Activated T-helper 2 cell treated with anti-CD3 and anti-CD28 coated beads, Interferon-gamma antibody, Interleukin-2, Interleukin-4, amounts not matched to agents 10 μg/mL and 5 μg/mL and 100 μg/mL, durations not matched to agents 14 hours and 24 hours and 36 hours (primary cell): ENCODE measurements around the gene NFATC1. TPM values are rescaled to one million over a fixed set of nuclear protein-coding genes. Genes with fewer than 3 reads are reported as not detected.

Source experiments
- DNase-seq: peaks from one replicate; pipeline ENCODE4 v3.0.0; 2021; ENCODE audit warnings: low spot score
- H3K27ac Mint-ChIP-seq: one replicate; pipeline ENCODE4 v1.8.0; 2021; ENCODE audit warnings: mixed read lengths
- H3K27me3 Mint-ChIP-seq: one replicate; pipeline ENCODE4 v1.8.0; 2021; ENCODE audit warnings: low read depth, mixed read lengths
- H3K36me3 Mint-ChIP-seq: one replicate; pipeline ENCODE4 v1.8.0; 2021; ENCODE audit warnings: low read depth, mixed read lengths
- H3K4me1 Mint-ChIP-seq: one replicate; pipeline ENCODE4 v1.8.0; 2021; ENCODE audit warnings: low read depth, mixed read lengths
- H3K4me3 Mint-ChIP-seq: one replicate; pipeline ENCODE4 v1.8.0; 2021; ENCODE audit warnings: low read depth, mild to moderate bottlenecking, moderate library complexity, mixed read lengths
- H3K9me3 Mint-ChIP-seq: one replicate; pipeline ENCODE4 v1.8.0; 2021; ENCODE audit warnings: mixed read lengths
- intact Hi-C: fragments of 100-400 bp; cut with micrococcal nuclease; formaldehyde crosslinking; loops from one replicate; pipeline ENCODE4 v1.15.1; 2023
- total RNA-seq: library from RNA; stranded (reverse); gene quantifications from 2 replicates; pipeline ENCODE4 v1.2.3, GENCODE V29; 2022

NFATC1 gene
- total RNA-seq, result 95.0 and 99.9 TPM in 2 replicates

GRCh38 chr18:79395761-79396404 is at the start of gene NFATC1:
NFATC1 (plus strand) TSS chr18:79395930; CDS start chr18:79396225, 295 bp downstream.
- Mint-ChIP-seq H3K9me3 (no peaks in the 10 kb centered on the region), H3K4me3 (peak within 1 kb of the TSS; percentile 83), H3K27ac (peak within 1 kb of the TSS; percentile 86), H3K36me3 (peaks cover 26% of the 10 kb centered on the region), H3K4me1 (peaks cover 15% of the 10 kb centered on the region), H3K27me3 (peaks cover 18% of the 10 kb centered on the region)
- peak; percentile 63 for DNase-seq
- intact Hi-C loops, result loop anchor here (1.0 to 5.0 kb wide), 5 partner anchors 46 to 636 kb away; partner anchors contain the start of genes ATP9B, CTDP1 and RBFA

DNA sequence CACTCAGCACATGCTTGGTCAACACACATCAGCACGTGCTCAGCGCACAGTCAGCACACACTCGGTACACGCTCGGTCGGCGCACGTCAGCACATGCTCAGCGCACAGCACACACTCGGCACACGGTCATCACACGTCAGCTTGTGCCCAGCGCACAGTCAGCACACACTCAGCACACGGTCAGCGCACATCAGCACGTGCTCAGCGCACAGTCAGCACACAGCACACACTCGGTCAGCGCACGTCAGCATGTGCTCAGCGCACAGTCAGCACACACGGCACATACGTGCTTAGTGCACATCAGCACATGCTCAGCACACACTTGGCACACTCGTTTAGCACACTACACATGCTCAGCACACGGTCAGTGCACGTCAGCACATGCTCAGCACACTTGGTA is 49.7 kb upstream of the NFATC1 start:
- H3K36me3 Mint-ChIP-seq, result peaks cover 24% of the 10 kb centered on the region
- no peak overlapping the region for H3K4me3 Mint-ChIP-seq
- no peaks in the 10 kb centered on the region for H3K27me3 Mint-ChIP-seq
- no peak overlapping the region for H3K27ac Mint-ChIP-seq
- no peaks in the 10 kb centered on the region for H3K4me1 Mint-ChIP-seq
- intact Hi-C loops, result no loop called here
- no peak for DNase-seq
- no peaks in the 10 kb centered on the region for H3K9me3 Mint-ChIP-seq

GRCh38 chr18:79348066-79348465 is 47.7 kb upstream of the NFATC1 start:
- Mint-ChIP-seq H3K4me1 (no peaks in the 10 kb centered on the region), H3K9me3 (no peaks in the 10 kb centered on the region), H3K27ac (no peak overlapping the region), H3K36me3 (peaks cover 24% of the 10 kb centered on the region), H3K4me3 (no peak overlapping the region), H3K27me3 (no peaks in the 10 kb centered on the region)
- no peak for DNase-seq
- intact Hi-C loops, result no loop called here

DNA sequence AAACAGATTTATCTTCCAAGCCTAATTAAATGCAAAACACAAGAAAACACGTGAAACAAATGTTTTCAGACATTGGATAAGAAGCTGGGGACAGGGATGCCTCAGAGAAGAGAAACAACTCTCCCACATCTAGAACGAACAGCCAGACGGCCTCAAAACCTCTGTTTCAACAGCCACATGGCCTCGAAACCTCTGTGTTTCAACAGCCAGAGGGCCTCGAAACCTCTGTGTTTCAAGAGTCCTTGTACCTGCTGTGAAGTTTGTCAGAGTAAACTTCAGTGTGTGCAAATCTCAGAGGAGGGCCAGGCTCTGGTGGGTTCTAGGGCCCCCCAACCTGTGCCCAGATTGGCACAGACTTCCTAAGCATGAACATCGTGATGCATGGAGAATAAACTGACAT is 43.3 kb upstream of the NFATC1 start:
- Mint-ChIP-seq H3K4me1 (no peaks in the 10 kb centered on the region), H3K9me3 (no peaks in the 10 kb centered on the region), H3K27me3 (no peaks in the 10 kb centered on the region), H3K27ac (no peak overlapping the region), H3K4me3 (no peak overlapping the region), H3K36me3 (peaks cover under 1% of the 10 kb centered on the region)
- intact Hi-C loops, result no loop called here
- no peak for DNase-seq

DNA sequence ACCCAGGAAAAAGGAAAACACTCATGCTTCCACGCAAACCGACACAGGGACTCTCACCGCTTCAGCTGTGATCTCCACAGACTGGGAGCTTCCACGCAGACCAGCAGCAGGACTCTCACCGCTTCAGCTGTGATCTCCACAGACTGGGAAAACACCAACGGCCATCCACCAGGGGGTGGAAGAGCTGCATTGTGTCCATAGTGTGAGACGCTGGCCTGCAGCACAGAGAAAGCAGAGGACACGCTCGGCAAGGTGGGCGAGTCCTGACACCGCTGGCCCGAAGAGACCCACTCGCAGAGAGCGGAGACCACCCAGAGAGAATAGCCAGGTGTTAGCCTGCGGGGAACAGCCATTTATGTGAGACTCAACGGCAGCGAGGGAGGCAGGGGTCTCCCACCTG is 42.5 kb upstream of the NFATC1 start:
- Mint-ChIP-seq H3K27me3 (no peaks in the 10 kb centered on the region), H3K4me1 (no peaks in the 10 kb centered on the region), H3K9me3 (no peaks in the 10 kb centered on the region), H3K27ac (no peak overlapping the region), H3K4me3 (no peak overlapping the region), H3K36me3 (no peaks in the 10 kb centered on the region)
- no peak for DNase-seq
- intact Hi-C loops, result no loop called here

DNA sequence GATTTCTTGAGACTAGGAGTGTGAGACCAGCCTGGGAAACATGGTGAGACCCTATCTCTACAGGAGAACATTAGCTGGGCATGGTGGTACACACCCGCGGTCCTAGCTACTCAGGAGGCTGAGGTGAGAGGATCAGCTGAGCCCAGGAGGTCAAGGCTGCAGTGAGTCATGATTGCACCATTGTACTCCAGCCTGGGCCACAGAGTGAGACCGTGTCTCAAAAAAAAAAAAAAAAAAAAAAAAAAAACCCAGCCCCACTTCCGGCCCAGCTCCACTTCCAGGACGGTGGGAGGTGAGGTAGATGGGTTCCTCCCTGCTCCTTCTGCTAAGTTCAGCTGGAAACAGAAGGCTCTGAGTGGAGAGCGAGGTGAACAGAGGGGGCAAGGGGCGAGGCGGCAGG is 41.4 kb upstream of the NFATC1 start:
- H3K27ac Mint-ChIP-seq, result no peak overlapping the region
- no peaks in the 10 kb centered on the region for H3K4me1 Mint-ChIP-seq
- H3K4me3 Mint-ChIP-seq, result no peak overlapping the region
- no peak for DNase-seq
- peaks cover 2% of the 10 kb centered on the region for H3K36me3 Mint-ChIP-seq
- no peaks in the 10 kb centered on the region for H3K9me3 Mint-ChIP-seq
- intact Hi-C loops, result no loop called here
- H3K27me3 Mint-ChIP-seq, result no peaks in the 10 kb centered on the region

DNA sequence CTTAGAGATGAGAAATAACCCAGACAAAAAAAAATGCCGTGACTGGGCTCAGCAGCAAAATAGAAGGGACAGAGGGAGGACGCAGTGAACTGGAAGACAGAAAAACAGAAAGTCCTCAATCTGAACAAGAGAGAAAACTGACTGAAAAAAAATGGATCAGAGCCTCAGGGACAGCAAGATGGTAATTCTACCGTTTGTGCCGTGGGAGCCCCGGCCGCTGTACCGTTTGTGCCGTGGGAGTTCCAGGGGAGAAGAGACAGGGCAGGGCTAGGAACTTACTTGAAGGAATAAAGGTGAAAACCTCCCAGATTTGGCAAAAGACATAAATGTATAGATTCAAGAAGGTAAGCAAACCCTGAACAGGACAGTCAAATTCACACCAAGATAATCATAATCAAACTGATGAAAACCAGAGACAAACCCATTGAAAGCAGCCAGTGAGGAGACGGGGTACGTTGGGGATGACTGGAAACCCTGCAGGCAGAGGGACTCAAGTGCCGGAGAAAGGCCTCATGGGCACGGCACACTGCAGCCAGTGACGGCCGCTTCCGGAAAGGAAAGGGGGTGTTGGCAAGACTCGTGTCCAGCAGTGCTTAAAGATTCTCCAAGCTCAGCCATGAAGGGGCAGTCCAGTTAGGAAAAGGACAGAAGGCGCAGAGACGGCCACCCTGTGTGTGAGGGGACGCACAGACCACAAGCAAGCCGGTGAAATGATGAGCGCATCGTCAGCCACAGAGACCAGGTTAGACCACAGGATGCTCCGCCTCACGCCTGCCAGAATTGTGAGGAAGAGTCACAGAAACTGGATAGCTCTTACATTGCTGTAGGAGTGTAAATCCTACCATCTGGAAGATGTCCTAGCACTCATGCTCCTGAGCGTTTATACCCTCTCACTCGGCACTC is 40.0 kb upstream of the NFATC1 start:
- Mint-ChIP-seq H3K9me3 (no peaks in the 10 kb centered on the region), H3K4me3 (no peak overlapping the region), H3K27me3 (no peaks in the 10 kb centered on the region), H3K27ac (no peak overlapping the region), H3K36me3 (peaks cover 7% of the 10 kb centered on the region), H3K4me1 (no peaks in the 10 kb centered on the region)
- intact Hi-C loops, result no loop called here
- DNase-seq, result no peak

DNA sequence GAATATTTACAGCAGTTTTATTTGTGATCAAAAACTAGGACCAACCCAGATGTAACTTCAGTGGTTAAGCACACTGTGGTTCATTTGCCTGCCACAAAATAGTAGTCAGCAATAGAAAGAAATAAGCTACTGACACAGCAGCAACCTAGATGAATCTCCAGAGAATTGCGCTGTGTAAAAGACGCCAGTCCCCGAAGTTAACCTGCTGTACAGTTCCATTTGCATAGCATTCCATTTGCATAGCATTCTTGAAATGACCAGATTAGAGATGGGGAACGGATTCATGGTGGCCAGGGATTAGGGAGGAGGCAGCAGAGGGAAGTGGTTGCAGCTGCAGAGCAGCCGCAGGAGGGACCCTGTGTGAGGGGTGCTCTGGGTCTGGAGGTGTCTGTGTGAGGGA is 39.3 kb upstream of the NFATC1 start:
- no peaks in the 10 kb centered on the region for H3K4me1 Mint-ChIP-seq
- H3K27ac Mint-ChIP-seq, result no peak overlapping the region
- H3K4me3 Mint-ChIP-seq, result no peak overlapping the region
- intact Hi-C loops, result no loop called here
- H3K9me3 Mint-ChIP-seq, result no peaks in the 10 kb centered on the region
- peaks cover 7% of the 10 kb centered on the region for H3K36me3 Mint-ChIP-seq
- DNase-seq, result no peak
- no peaks in the 10 kb centered on the region for H3K27me3 Mint-ChIP-seq

DNA sequence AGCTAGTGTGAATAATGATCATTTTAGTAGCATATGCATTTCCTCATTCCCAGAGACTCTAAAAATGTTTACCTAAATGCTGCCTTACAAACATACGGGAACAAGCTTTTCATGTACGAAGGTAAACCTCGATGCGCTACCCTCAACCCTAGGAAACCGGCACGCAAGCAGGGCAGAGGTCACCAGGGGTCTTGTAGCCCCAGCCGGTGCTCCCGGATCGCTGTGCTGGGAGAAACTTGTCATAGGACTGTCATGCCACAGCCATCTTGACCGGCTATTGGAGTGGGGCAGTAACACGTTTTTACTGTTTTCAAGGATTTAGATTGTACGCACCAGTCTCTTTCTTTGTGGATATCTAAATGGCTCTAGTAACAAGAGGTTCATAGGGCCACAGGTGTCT is 34.8 kb upstream of the NFATC1 start:
- no peak overlapping the region for H3K27ac Mint-ChIP-seq

GRCh38 chr18:79361766-79362522 is 33.8 kb upstream of the NFATC1 start:
- no peaks in the 10 kb centered on the region for H3K27me3 Mint-ChIP-seq
- intact Hi-C loops, result no loop called here
- DNase-seq, result no peak

More for the DNA sequence above, 34.8 kb upstream of the NFATC1 start:
- H3K4me1 Mint-ChIP-seq, result no peaks in the 10 kb centered on the region
- no peaks in the 10 kb centered on the region for H3K27me3 Mint-ChIP-seq
- DNase-seq, result no peak
- H3K36me3 Mint-ChIP-seq, result peaks cover 10% of the 10 kb centered on the region
- H3K9me3 Mint-ChIP-seq, result no peaks in the 10 kb centered on the region
- intact Hi-C loops, result no loop called here
- H3K4me3 Mint-ChIP-seq, result no peak overlapping the region

DNA sequence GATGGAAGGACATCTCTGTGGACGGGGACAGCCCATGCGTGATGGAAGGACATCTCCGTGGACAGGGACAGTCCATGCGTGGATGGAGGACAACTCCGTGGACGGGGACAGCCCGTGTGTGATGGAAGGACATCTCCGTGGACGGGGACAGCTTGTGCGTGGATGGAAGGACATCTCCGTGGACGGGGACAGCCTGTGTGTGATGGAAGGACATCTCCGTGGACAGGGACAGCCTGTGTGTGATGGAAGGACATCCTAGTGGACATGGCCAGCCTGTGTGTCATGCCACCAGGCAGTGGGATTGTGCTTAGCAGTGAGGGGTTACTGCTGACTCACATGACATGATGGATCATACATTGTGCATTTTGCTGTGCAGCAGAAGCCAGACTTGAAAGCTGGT is 30.0 kb upstream of the NFATC1 start:
- Mint-ChIP-seq H3K4me1 (peaks cover 7% of the 10 kb centered on the region), H3K9me3 (no peaks in the 10 kb centered on the region), H3K27ac (no peak overlapping the region), H3K27me3 (no peaks in the 10 kb centered on the region), H3K4me3 (no peak overlapping the region), H3K36me3 (peaks cover 3% of the 10 kb centered on the region)
- intact Hi-C loops, result no loop called here
- no peak for DNase-seq

More at GRCh38 chr18:79361766-79362522, 33.8 kb upstream of the NFATC1 start:
- Mint-ChIP-seq H3K4me1 (no peaks in the 10 kb centered on the region), H3K36me3 (peaks cover 10% of the 10 kb centered on the region), H3K27ac (no peak overlapping the region), H3K9me3 (no peaks in the 10 kb centered on the region), H3K4me3 (no peak overlapping the region)

DNA sequence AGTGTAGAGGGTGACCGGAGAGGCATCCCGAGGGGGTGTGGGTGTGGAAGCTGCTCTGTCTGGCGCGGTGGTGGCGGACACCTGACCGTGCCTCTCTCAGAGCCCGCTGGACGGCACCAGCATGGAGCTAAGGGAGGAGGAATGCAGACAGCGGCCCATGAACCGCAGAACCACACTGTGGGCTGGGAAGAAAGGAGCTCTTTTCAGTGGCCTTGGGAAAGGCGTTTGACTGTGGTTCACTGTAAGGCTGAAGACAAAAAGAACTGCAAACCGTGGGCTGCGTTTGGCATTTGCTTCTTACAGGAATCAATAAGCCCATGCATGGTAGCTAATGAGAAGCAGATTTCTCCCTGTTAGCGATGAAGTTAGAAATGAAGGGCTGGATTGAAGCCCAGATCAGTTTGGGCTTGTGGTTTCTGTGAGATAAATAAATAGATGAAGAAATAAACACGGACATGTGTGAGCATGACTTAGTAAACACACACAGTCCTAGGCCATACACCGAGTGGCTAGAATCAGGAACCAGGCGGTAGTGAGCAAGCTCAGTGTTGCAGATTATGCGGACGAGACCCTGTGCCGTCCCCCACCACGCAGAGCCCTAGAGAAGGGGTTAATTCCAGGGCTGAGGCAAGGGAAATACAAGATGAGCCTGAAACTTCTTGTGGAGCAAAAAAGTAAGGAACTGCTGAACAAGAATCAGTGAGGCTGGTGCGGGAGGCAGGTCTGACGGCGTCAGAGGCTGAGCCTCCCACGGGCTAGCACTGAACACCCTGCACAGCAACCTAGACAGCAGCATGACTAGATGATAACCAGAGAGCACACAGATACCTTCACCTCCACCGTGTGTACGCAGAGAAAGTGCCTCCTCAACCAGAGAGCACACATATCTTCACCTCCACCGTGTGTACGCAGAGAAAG is 29.3 kb upstream of the NFATC1 start:
- H3K4me1 Mint-ChIP-seq, result peaks cover 8% of the 10 kb centered on the region
- peaks cover 3% of the 10 kb centered on the region for H3K36me3 Mint-ChIP-seq
- H3K9me3 Mint-ChIP-seq, result no peaks in the 10 kb centered on the region
- H3K27ac Mint-ChIP-seq, result no peak overlapping the region
- no peak for DNase-seq
- no peak overlapping the region for H3K4me3 Mint-ChIP-seq
- intact Hi-C loops, result no loop called here
- H3K27me3 Mint-ChIP-seq, result no peaks in the 10 kb centered on the region
